ENCODE results near the gene GABBR2. TPM values are rescaled to one million over a fixed set of nuclear protein-coding genes. Genes with fewer than 3 reads are reported as not detected.

Gene GABBR2
- total and polyA plus RNA-seq, 2 experiments from 2014 or later, result 0.89 to 1.3 TPM

DNA sequence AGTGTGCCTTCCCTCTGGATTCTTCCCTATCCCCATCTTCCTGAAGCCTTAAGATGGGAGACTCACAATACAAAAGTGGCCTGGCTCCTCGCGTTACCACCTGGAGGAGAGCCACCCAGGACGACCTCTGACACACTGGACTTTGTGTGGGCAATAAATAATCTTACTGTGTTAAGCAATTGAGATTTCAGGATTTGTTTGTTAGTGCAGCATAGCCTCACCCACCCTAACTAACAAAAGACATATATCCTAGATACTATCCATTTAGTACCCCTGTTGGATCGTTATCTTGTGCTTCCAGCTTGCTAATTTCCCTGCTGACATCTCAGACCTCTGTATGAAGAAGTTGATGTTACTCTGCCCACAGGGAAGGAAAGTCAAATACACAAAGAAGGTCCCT is 7.9 kb downstream of the GABBR2 start:
- no peaks in the 10 kb centered on the region for H3K4me1 Mint-ChIP-seq
- Histone ChIP-seq H3K4me3 (no peak overlapping the region), H3K9me2 (ENCODE audit: insufficient read depth) (no peaks in the 10 kb centered on the region), H3K4me1 (ENCODE audit: insufficient read depth) (no peaks in the 10 kb centered on the region), H3K4me2 (no peak overlapping the region), H3K27ac (ENCODE audit: low read depth) (no peak overlapping the region), H4K20me1 (replicated peaks; ENCODE audit: insufficient read depth) (no peaks in the 10 kb centered on the region; the same call in 1 of the 2 replicates), H3K79me2 (replicated peaks; ENCODE audit: insufficient read depth) (no peaks in the 10 kb centered on the region), H2AFZ (no peak overlapping the region), H3K36me3 (ENCODE audit: insufficient read depth) (no peaks in the 10 kb centered on the region), H3F3A (replicated peaks; ENCODE audit: low read depth) (no peaks in the 10 kb centered on the region), H3K27me3 (ENCODE audit: insufficient read depth) (peaks cover 11% of the 10 kb centered on the region)
- no peaks in the 10 kb centered on the region; the same call in 2 of the 3 replicates for H3K9me3 Mint-ChIP-seq
- ATAC-seq, result no peak
- TF ChIP-seq, protein P1, sequence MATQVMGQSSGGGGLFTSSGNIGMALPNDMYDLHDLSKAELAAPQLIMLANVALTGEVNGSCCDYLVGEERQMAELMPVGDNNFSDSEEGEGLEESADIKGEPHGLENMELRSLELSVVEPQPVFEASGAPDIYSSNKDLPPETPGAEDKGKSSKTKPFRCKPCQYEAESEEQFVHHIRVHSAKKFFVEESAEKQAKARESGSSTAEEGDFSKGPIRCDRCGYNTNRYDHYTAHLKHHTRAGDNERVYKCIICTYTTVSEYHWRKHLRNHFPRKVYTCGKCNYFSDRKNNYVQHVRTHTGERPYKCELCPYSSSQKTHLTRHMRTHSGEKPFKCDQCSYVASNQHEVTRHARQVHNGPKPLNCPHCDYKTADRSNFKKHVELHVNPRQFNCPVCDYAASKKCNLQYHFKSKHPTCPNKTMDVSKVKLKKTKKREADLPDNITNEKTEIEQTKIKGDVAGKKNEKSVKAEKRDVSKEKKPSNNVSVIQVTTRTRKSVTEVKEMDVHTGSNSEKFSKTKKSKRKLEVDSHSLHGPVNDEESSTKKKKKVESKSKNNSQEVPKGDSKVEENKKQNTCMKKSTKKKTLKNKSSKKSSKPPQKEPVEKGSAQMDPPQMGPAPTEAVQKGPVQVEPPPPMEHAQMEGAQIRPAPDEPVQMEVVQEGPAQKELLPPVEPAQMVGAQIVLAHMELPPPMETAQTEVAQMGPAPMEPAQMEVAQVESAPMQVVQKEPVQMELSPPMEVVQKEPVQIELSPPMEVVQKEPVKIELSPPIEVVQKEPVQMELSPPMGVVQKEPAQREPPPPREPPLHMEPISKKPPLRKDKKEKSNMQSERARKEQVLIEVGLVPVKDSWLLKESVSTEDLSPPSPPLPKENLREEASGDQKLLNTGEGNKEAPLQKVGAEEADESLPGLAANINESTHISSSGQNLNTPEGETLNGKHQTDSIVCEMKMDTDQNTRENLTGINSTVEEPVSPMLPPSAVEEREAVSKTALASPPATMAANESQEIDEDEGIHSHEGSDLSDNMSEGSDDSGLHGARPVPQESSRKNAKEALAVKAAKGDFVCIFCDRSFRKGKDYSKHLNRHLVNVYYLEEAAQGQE (IDR thresholded peaks at IDR 0.05; ENCODE audit: unreplicated experiment), result no peak
- TF ChIP-seq, protein P2, sequence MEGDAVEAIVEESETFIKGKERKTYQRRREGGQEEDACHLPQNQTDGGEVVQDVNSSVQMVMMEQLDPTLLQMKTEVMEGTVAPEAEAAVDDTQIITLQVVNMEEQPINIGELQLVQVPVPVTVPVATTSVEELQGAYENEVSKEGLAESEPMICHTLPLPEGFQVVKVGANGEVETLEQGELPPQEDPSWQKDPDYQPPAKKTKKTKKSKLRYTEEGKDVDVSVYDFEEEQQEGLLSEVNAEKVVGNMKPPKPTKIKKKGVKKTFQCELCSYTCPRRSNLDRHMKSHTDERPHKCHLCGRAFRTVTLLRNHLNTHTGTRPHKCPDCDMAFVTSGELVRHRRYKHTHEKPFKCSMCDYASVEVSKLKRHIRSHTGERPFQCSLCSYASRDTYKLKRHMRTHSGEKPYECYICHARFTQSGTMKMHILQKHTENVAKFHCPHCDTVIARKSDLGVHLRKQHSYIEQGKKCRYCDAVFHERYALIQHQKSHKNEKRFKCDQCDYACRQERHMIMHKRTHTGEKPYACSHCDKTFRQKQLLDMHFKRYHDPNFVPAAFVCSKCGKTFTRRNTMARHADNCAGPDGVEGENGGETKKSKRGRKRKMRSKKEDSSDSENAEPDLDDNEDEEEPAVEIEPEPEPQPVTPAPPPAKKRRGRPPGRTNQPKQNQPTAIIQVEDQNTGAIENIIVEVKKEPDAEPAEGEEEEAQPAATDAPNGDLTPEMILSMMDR (conservative IDR thresholded peaks at IDR 0.05; ENCODE audit: low read depth in 2 of 2), result no peak
- TF ChIP-seq ZNF331 (CRISPR knock-in tag; IDR thresholded peaks at IDR 0.05; ENCODE audit: low read depth), result no peak
- peaks cover 17% of the 10 kb centered on the region for H3K27me3 Mint-ChIP-seq (ENCODE audit: insufficient read depth, low read depth, poor library complexity)
- DNase-seq (ENCODE audit: low spot score), result no peak
- H3K27ac Mint-ChIP-seq, result no peak overlapping the region
- no peaks in the 10 kb centered on the region for H3K36me3 Mint-ChIP-seq (ENCODE audit: low read depth)
- no peak overlapping the region for H3K4me3 Mint-ChIP-seq

DNA sequence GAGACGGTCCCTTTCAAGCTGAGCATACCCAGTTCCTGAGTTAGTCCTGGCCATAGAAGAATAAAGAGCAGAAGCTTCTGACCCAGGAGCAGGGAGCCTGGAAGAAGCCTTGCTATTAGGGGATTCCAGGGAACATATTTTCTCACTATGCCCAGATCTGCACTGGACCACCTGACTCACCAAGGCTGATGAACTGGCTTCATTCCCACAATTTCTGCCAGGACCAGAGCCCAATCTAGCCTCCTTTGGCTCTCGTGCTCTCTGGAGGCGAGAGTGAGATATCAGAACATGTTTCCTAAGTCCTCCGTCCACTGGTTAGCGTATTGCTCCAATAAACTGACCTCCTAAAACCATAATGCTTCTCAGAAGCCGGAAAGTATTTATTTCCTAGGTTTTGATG is 9.9 kb downstream of the GABBR2 start:
- Histone ChIP-seq H3F3A (replicated peaks; ENCODE audit: low read depth) (no peaks in the 10 kb centered on the region), H3K4me3 (no peak overlapping the region), H3K27ac (ENCODE audit: low read depth) (no peak overlapping the region), H3K36me3 (ENCODE audit: insufficient read depth) (no peaks in the 10 kb centered on the region), H3K27me3 (ENCODE audit: insufficient read depth) (no peaks in the 10 kb centered on the region), H3K4me1 (ENCODE audit: insufficient read depth) (no peaks in the 10 kb centered on the region), H2AFZ (no peak overlapping the region), H4K20me1 (replicated peaks; ENCODE audit: insufficient read depth) (no peaks in the 10 kb centered on the region), H3K4me2 (no peak overlapping the region), H3K79me2 (replicated peaks; ENCODE audit: insufficient read depth) (no peaks in the 10 kb centered on the region), H3K9me2 (ENCODE audit: insufficient read depth) (no peaks in the 10 kb centered on the region)
- no peaks in the 10 kb centered on the region for H3K4me1 Mint-ChIP-seq
- DNase-seq (ENCODE audit: low spot score) (no peak), ATAC-seq (no peak)
- no peak overlapping the region for H3K27ac Mint-ChIP-seq
- peaks cover 9% of the 10 kb centered on the region for H3K27me3 Mint-ChIP-seq (ENCODE audit: insufficient read depth, low read depth, poor library complexity)
- no peak overlapping the region for H3K4me3 Mint-ChIP-seq
- H3K36me3 Mint-ChIP-seq (ENCODE audit: low read depth), result no peaks in the 10 kb centered on the region
- no peaks in the 10 kb centered on the region; the same call in 2 of the 3 replicates for H3K9me3 Mint-ChIP-seq
- TF ChIP-seq CREB1 (CRISPR knock-in tag; IDR thresholded peaks at IDR 0.05; ENCODE audit: low read depth), result no peak
- no peak for TF ChIP-seq ZNF331 (CRISPR knock-in tag; IDR thresholded peaks at IDR 0.05; ENCODE audit: low read depth)
- no peak for TF ChIP-seq JUNB (IDR thresholded peaks at IDR 0.05; ENCODE audit: unreplicated experiment)
- TF ChIP-seq STAT1 (IDR thresholded peaks at IDR 0.05; ENCODE audit: unreplicated experiment), result no peak
- TF ChIP-seq, protein P3, sequence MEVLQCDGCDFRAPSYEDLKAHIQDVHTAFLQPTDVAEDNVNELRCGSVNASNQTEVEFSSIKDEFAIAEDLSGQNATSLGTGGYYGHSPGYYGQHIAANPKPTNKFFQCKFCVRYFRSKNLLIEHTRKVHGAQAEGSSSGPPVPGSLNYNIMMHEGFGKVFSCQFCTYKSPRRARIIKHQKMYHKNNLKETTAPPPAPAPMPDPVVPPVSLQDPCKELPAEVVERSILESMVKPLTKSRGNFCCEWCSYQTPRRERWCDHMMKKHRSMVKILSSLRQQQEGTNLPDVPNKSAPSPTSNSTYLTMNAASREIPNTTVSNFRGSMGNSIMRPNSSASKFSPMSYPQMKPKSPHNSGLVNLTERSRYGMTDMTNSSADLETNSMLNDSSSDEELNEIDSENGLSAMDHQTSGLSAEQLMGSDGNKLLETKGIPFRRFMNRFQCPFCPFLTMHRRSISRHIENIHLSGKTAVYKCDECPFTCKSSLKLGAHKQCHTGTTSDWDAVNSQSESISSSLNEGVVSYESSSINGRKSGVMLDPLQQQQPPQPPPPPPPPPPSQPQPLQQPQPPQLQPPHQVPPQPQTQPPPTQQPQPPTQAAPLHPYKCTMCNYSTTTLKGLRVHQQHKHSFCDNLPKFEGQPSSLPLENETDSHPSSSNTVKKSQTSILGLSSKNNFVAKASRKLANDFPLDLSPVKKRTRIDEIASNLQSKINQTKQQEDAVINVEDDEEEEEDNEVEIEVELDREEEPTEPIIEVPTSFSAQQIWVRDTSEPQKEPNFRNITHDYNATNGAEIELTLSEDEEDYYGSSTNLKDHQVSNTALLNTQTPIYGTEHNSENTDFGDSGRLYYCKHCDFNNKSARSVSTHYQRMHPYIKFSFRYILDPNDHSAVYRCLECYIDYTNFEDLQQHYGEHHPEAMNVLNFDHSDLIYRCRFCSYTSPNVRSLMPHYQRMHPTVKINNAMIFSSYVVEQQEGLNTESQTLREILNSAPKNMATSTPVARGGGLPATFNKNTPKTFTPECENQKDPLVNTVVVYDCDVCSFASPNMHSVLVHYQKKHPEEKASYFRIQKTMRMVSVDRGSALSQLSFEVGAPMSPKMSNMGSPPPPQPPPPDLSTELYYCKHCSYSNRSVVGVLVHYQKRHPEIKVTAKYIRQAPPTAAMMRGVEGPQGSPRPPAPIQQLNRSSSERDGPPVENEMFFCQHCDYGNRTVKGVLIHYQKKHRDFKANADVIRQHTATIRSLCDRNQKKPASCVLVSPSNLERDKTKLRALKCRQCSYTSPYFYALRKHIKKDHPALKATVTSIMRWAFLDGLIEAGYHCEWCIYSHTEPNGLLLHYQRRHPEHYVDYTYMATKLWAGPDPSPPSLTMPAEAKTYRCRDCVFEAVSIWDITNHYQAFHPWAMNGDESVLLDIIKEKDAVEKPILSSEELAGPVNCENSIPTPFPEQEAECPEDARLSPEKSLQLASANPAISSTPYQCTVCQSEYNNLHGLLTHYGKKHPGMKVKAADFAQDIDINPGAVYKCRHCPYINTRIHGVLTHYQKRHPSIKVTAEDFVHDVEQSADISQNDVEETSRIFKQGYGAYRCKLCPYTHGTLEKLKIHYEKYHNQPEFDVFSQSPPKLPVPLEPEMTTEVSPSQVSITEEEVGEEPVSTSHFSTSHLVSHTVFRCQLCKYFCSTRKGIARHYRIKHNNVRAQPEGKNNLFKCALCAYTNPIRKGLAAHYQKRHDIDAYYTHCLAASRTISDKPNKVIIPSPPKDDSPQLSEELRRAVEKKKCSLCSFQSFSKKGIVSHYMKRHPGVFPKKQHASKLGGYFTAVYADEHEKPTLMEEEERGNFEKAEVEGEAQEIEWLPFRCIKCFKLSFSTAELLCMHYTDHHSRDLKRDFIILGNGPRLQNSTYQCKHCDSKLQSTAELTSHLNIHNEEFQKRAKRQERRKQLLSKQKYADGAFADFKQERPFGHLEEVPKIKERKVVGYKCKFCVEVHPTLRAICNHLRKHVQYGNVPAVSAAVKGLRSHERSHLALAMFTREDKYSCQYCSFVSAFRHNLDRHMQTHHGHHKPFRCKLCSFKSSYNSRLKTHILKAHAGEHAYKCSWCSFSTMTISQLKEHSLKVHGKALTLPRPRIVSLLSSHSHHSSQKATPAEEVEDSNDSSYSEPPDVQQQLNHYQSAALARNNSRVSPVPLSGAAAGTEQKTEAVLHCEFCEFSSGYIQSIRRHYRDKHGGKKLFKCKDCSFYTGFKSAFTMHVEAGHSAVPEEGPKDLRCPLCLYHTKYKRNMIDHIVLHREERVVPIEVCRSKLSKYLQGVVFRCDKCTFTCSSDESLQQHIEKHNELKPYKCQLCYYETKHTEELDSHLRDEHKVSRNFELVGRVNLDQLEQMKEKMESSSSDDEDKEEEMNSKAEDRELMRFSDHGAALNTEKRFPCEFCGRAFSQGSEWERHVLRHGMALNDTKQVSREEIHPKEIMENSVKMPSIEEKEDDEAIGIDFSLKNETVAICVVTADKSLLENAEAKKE (CRISPR knock-in tag; IDR thresholded peaks at IDR 0.05), result no peak
- TF ChIP-seq EZH2 (IDR thresholded peaks at IDR 0.05; ENCODE audit: low read depth, unreplicated experiment), result no peak
- TF ChIP-seq POLR2AphosphoS5 (IDR thresholded peaks at IDR 0.05; ENCODE audit: low read depth), result no peak

Data from GM23338 (cell line).